Mucosa of gallbladder (tissue), 1 donor: ENCODE results near the gene GRIK2. TPM values are rescaled to one million over a fixed set of nuclear protein-coding genes. Genes with fewer than 3 reads are reported as not detected.
A peak's percentile ranks its signal among the peaks of the same experiment; 100 is the strongest.

ENCODE experiments used
- DNase-seq: peaks from one replicate; pipeline ENCODE4 v3.0.0-alpha.2; 2020; ENCODE audit warnings: low spot score
- total RNA-seq: library from RNA; stranded (reverse); gene quantifications from one replicate; pipeline ENCODE4 v1.2.1, GENCODE V29; 2021
- donor health status: DM: no; HTN: no; CAD: no.

Gene GRIK2
- total RNA-seq, 1 donor from 2014 or later, result 1.2 TPM

- DNase-seq, result no peak
These were observed 146.2 kb downstream of the GRIK2 start for GRCh38 chr6:101539510-101540245.

- DNase-seq, result no peak
These were observed 148.4 kb downstream of the GRIK2 start for GRCh38 chr6:101541894-101542293.

GRCh38 chr6:101543796-101544195 is 150.3 kb downstream of the GRIK2 start:
- DNase-seq, result no peak

GRCh38 chr6:101544286-101544685 is 150.8 kb downstream of the GRIK2 start:
- DNase-seq, result no peak

GRCh38 chr6:101545191-101545590 is 151.7 kb downstream of the GRIK2 start:
- DNase-seq, result no peak

- DNase-seq, result no peak
These were observed 156.9 kb downstream of the GRIK2 start for GRCh38 chr6:101550451-101550850.

GRCh38 chr6:101554231-101554630 is 160.7 kb downstream of the GRIK2 start:
- DNase-seq, result no peak

- no peak for DNase-seq
These were observed 165.2 kb downstream of the GRIK2 start for GRCh38 chr6:101558712-101559111.

GRCh38 chr6:101572627-101573026 is 179.1 kb downstream of the GRIK2 start:
- no peak for DNase-seq

GRCh38 chr6:101577091-101577490 is 183.6 kb downstream of the GRIK2 start:
- DNase-seq, result no peak

- DNase-seq, result no peak
These were observed 184.8 kb downstream of the GRIK2 start for GRCh38 chr6:101578306-101578705.

- no peak for DNase-seq
These were observed 189.3 kb downstream of the GRIK2 start for GRCh38 chr6:101582792-101583191.

GRCh38 chr6:101585501-101585900 is 192.0 kb downstream of the GRIK2 start:
- DNase-seq, result no peak

GRCh38 chr6:101588343-101588742 is 194.8 kb downstream of the GRIK2 start:
- DNase-seq, result no peak

GRCh38 chr6:101595276-101595675 is 201.8 kb downstream of the GRIK2 start:
- no peak for DNase-seq

- DNase-seq, result no peak
These were observed 204.2 kb downstream of the GRIK2 start for GRCh38 chr6:101597693-101598092.

GRCh38 chr6:101605426-101605825 is 211.9 kb downstream of the GRIK2 start:
- no peak for DNase-seq

- DNase-seq, result peak; percentile 11
These were observed 212.4 kb downstream of the GRIK2 start for GRCh38 chr6:101605874-101606273.

GRCh38 chr6:101607111-101607690 is 213.7 kb downstream of the GRIK2 start:
- no peak for DNase-seq

- DNase-seq, result no peak
These were observed 215.2 kb downstream of the GRIK2 start for GRCh38 chr6:101608703-101609102.

GRCh38 chr6:101613556-101613955 is 220.0 kb downstream of the GRIK2 start:
- no peak for DNase-seq

GRCh38 chr6:101614774-101615173 is 221.3 kb downstream of the GRIK2 start:
- no peak for DNase-seq

GRCh38 chr6:101626269-101626668 is 232.8 kb downstream of the GRIK2 start:
- no peak for DNase-seq

GRCh38 chr6:101630941-101631340 is 237.4 kb downstream of the GRIK2 start:
- DNase-seq, result no peak
